A549 (cell line): ENCODE results near the gene TTI1.

ENCODE experiments used
- EP300 ChIP-seq, 2 experiments: fragments of >200 bp; sonication (Bioruptor Twin); formaldehyde crosslinking; IDR thresholded peaks; 2 replicates in 1 of 2; 3 replicates in 1 of 2; pipeline ENCODE4 v1.6.1; 2016 to 2017
- JUN ChIP-seq, 2 experiments: fragments of >200 bp; sonication (Bioruptor Twin); formaldehyde crosslinking; IDR thresholded peaks; 2 replicates in 1 of 2; 3 replicates in 1 of 2; pipeline ENCODE4 v1.6.1; 2016 to 2017
- NPAS2 ChIP-seq: fragments of 250-450 bp; sonication (Bioruptor Pico); IDR thresholded peaks from 2 replicates; pipeline ENCODE4 v1.8.0; 2022; ENCODE audit warnings: mild to moderate bottlenecking, moderate library complexity, borderline replicate concordance
- PHF8 ChIP-seq: fragments of 200-600 bp; sonication (generic); IDR thresholded peaks from 2 replicates; pipeline ENCODE4 v1.6.1; 2016; ENCODE audit warnings: low read depth, mild to moderate bottlenecking, antibody characterized with exemption, moderate library complexity, borderline replicate concordance
- POLR2A ChIP-seq: IDR thresholded peaks from 2 replicates; pipeline ENCODE4 v1.6.1; 2012; ENCODE audit warnings: mild to moderate bottlenecking, low read length
- RAD21 ChIP-seq, 2 experiments: fragments of >200 bp in 1 of 2; sonication (Bioruptor Twin) in 1 of 2; formaldehyde crosslinking in 1 of 2; IDR thresholded peaks in 1 of 2; conservative IDR thresholded peaks in 1 of 2; 2 replicates in 1 of 2; 3 replicates in 1 of 2; pipeline ENCODE4 v1.6.1; 2012 to 2018; ENCODE audit warnings: inconsistent platforms in 1 of 2
- ZFP36 ChIP-seq: fragments of 450-650 bp; IDR thresholded peaks from 2 replicates; pipeline ENCODE4 v1.6.1; 2014; ENCODE audit warnings: borderline replicate concordance; ENCODE audit not compliant: partially characterized antibody
- TF ChIP-seq, protein P1 (sequence below): fragments of >200 bp; sonication (Bioruptor Twin); formaldehyde crosslinking; IDR thresholded peaks from 3 replicates; pipeline ENCODE4 v1.5.1; 2016
- TF ChIP-seq, protein P2 (sequence below): IDR thresholded peaks from 2 replicates; pipeline ENCODE4 v1.6.1; 2012
- TF ChIP-seq, protein P3 (sequence below): fragments of 200-600 bp; sonication (generic); IDR thresholded peaks from 2 replicates; pipeline ENCODE4 v1.6.1; 2016; ENCODE audit warnings: antibody characterized with exemption, mild to moderate bottlenecking, moderate library complexity
- TF ChIP-seq, protein P4 (sequence below): fragments of 150-350 bp; IDR thresholded peaks from 2 replicates; pipeline ENCODE4 v1.6.1; 2014; ENCODE audit warnings: low read depth, mild to moderate bottlenecking, low read length
- TF ChIP-seq, protein P5 (sequence below): fragments of 450-650 bp; IDR thresholded peaks from 2 replicates; pipeline ENCODE4 v1.6.1; 2014; ENCODE audit warnings: antibody characterized with exemption
- TF ChIP-seq, protein P6 (sequence below): fragments of >200 bp; sonication (Bioruptor Twin); formaldehyde crosslinking; IDR thresholded peaks from 3 replicates; pipeline ENCODE4 v1.6.1; 2016

DNA sequence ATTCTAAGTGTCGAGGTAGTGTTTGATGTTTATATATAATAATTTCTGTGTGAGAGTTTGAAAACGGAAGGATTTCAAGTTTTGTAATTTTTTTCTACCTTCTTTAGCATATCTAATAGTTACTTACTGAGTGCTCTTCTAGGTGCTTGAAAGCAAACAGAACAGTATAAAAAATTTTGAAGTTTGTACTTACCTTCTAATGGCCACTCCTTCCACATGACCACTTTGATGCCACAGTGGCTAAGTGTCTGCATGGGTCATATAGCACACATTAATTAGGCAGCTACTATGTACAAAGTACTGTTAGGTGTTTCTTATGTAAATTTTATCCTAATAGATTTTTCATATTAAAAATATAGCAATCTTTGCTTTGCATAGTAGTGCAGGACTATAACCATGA is 21.4 kb upstream of the TTI1 start:
- TF ChIP-seq POLR2A, result no peak
- TF ChIP-seq, protein P1, sequence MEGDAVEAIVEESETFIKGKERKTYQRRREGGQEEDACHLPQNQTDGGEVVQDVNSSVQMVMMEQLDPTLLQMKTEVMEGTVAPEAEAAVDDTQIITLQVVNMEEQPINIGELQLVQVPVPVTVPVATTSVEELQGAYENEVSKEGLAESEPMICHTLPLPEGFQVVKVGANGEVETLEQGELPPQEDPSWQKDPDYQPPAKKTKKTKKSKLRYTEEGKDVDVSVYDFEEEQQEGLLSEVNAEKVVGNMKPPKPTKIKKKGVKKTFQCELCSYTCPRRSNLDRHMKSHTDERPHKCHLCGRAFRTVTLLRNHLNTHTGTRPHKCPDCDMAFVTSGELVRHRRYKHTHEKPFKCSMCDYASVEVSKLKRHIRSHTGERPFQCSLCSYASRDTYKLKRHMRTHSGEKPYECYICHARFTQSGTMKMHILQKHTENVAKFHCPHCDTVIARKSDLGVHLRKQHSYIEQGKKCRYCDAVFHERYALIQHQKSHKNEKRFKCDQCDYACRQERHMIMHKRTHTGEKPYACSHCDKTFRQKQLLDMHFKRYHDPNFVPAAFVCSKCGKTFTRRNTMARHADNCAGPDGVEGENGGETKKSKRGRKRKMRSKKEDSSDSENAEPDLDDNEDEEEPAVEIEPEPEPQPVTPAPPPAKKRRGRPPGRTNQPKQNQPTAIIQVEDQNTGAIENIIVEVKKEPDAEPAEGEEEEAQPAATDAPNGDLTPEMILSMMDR, result no peak
- no peak for TF ChIP-seq JUN (IDR thresholded peaks at IDR 0.05)
- TF ChIP-seq RAD21 (conservative IDR thresholded peaks at IDR 0.05 in 1 of 2, IDR thresholded peaks at IDR 0.05 in 1 of 2), result no peak
- TF ChIP-seq, protein P2, sequence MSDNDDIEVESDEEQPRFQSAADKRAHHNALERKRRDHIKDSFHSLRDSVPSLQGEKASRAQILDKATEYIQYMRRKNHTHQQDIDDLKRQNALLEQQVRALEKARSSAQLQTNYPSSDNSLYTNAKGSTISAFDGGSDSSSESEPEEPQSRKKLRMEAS, result no peak
- TF ChIP-seq PHF8, result no peak
- TF ChIP-seq EP300 (IDR thresholded peaks at IDR 0.05), result no peak
- TF ChIP-seq, protein P3, sequence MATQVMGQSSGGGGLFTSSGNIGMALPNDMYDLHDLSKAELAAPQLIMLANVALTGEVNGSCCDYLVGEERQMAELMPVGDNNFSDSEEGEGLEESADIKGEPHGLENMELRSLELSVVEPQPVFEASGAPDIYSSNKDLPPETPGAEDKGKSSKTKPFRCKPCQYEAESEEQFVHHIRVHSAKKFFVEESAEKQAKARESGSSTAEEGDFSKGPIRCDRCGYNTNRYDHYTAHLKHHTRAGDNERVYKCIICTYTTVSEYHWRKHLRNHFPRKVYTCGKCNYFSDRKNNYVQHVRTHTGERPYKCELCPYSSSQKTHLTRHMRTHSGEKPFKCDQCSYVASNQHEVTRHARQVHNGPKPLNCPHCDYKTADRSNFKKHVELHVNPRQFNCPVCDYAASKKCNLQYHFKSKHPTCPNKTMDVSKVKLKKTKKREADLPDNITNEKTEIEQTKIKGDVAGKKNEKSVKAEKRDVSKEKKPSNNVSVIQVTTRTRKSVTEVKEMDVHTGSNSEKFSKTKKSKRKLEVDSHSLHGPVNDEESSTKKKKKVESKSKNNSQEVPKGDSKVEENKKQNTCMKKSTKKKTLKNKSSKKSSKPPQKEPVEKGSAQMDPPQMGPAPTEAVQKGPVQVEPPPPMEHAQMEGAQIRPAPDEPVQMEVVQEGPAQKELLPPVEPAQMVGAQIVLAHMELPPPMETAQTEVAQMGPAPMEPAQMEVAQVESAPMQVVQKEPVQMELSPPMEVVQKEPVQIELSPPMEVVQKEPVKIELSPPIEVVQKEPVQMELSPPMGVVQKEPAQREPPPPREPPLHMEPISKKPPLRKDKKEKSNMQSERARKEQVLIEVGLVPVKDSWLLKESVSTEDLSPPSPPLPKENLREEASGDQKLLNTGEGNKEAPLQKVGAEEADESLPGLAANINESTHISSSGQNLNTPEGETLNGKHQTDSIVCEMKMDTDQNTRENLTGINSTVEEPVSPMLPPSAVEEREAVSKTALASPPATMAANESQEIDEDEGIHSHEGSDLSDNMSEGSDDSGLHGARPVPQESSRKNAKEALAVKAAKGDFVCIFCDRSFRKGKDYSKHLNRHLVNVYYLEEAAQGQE, result no peak
- TF ChIP-seq, protein P4, sequence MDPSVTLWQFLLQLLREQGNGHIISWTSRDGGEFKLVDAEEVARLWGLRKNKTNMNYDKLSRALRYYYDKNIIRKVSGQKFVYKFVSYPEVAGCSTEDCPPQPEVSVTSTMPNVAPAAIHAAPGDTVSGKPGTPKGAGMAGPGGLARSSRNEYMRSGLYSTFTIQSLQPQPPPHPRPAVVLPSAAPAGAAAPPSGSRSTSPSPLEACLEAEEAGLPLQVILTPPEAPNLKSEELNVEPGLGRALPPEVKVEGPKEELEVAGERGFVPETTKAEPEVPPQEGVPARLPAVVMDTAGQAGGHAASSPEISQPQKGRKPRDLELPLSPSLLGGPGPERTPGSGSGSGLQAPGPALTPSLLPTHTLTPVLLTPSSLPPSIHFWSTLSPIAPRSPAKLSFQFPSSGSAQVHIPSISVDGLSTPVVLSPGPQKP, result no peak
- TF ChIP-seq, protein P5, sequence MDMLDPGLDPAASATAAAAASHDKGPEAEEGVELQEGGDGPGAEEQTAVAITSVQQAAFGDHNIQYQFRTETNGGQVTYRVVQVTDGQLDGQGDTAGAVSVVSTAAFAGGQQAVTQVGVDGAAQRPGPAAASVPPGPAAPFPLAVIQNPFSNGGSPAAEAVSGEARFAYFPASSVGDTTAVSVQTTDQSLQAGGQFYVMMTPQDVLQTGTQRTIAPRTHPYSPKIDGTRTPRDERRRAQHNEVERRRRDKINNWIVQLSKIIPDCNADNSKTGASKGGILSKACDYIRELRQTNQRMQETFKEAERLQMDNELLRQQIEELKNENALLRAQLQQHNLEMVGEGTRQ, result no peak
- TF ChIP-seq ZFP36, result no peak
- TF ChIP-seq NPAS2 (CRISPR knock-in tag), result no peak
- TF ChIP-seq, protein P6, sequence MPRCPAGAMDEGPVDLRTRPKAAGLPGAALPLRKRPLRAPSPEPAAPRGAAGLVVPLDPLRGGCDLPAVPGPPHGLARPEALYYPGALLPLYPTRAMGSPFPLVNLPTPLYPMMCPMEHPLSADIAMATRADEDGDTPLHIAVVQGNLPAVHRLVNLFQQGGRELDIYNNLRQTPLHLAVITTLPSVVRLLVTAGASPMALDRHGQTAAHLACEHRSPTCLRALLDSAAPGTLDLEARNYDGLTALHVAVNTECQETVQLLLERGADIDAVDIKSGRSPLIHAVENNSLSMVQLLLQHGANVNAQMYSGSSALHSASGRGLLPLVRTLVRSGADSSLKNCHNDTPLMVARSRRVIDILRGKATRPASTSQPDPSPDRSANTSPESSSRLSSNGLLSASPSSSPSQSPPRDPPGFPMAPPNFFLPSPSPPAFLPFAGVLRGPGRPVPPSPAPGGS, result no peak
